Stimulated activated CD8-positive, alpha-beta memory T cell treated with anti-CD3 and anti-CD28 coated beads, Interleukin-12 subunit alpha, Interleukin-12 subunit beta, amount 100 ng/mL, for 24 hours (primary cell): ENCODE measurements around the gene HSD17B3.
"Not testable (repeated sequence)": the region's sequence is repeated elsewhere in the genome, so short reads cannot be mapped to it uniquely, and the experiment has no call there.

Source experiments
- DNase-seq: peaks from one replicate; pipeline ENCODE4 v3.0.0-alpha.2; 2020; ENCODE audit errors: extremely low read depth

The HSD17B3 gene

DNA sequence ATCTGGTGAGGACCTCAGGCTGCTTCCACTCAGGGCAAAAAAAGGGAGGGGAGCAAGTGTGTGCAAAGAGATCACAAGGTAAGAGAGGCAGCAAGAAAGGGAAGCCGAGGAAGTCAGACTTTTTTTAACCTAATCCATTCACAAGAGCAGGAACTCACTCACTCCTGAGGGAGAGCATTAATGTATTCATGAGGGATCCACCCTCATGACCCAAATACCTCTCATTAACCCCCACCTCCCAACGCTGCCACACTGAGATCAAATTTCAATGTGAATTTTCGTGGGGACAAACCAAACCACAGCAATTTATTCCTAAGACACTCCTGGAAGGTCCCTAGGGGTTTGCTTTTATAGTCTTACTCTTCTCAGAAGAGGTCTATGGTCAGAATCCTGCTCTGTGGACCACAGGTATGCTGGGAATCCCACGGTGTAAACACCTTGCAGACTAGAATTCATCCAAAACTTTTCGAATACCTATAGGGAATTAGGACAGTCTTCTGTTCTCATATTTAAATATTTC lies 108.7 kb downstream of the HSD17B3 start:
- DNase-seq = no peak

DNA sequence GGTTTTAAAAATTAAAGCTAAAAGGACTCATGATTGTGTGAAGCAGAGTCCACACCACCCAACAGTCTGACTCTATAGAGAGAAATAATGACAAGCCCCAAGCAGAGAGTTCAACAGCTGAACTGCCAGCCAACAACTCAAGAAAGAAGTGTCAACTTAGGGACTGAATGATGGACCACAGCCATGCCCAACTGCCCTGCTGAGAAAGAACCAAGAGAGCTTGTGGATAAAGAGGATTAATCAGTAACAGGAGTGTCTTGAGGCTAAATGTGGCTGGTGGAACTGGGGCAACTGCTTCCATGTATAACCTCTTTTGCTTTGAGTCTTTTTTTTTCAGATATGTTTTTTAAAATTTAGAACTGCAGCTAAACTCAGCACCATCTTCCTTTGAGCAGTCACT lies 109.3 kb downstream of the HSD17B3 start:
- no peak for DNase-seq

DNA sequence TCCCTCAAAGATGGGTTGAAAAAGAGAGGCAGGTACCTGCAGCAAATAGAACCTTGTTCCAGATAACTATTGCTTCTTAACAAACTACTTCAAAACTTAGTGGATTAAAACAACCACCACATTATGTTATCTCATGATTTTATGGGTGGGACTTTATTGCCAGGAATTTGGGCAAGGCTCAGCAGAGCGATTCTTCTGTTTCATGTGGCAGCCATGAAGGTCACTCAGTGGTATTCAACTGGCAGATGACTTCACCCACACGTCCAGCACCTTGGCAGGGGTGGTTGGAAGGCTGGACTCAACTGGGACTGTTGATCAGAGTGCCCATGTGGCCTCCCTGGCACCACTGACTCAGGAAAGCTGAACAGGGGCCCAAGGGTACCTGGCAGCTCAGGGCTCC lies 112.0 kb downstream of the HSD17B3 start:
- no peak for DNase-seq

DNA sequence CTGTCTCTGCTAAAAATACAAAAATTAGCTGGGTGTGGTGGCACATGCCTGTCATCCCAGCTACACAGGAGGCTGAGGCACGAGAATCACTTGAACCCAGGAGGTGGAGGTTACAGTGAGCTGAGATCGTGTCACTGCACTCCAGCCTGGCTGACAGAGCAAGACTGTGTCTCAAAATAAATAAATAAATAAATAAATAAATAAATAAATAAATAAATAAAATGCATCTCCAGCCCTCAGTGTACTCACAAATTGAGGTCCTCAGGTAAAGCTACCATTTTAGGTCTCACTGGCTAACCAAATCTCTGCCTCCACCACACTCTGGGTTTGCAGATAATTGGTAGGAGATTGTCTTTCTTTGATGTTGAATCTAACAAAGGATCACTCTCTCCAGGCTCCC lies 112.4 kb downstream of the HSD17B3 start:
- DNase-seq = not testable (repeated sequence)

DNA sequence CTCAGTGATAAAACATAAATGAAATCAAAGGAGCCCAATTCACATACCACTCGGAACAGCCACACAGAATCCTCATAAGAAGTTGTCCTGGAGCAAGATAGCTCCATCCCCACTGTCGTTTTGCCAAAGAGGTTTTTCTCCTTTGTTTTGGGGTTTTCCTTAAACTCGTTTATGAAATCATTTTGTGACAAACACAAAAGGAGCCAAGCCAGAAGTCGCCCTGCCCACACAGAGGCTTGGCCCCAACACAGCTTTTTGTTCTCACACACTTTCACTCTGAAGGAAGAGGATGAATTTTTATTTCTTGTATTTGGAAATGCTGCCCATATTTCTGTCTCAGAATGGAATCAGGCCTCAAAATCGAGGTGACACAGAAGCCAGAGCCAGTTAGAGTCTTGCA lies 113.4 kb downstream of the HSD17B3 start:
- no peak for DNase-seq

DNA sequence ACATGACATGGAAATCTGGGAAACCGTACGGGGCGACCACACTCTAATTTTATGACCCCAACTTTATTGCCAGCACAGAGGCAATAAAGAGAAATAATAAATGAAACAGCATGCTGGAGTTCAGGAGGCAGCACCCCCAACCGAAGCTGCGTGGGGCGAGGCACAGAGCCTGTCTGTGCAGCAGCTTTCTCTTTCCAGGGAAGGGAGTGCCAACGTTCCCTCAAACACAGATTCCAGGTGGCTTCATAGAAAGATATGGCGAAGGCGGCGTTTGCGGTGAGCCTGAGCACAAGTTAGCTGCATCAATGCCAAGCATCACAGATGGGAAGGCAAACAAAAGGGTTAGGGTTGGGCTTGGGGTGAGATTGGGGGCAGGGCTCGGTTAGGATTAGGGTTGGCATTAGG lies 114.8 kb downstream of the HSD17B3 start:
- no peak for DNase-seq

DNA sequence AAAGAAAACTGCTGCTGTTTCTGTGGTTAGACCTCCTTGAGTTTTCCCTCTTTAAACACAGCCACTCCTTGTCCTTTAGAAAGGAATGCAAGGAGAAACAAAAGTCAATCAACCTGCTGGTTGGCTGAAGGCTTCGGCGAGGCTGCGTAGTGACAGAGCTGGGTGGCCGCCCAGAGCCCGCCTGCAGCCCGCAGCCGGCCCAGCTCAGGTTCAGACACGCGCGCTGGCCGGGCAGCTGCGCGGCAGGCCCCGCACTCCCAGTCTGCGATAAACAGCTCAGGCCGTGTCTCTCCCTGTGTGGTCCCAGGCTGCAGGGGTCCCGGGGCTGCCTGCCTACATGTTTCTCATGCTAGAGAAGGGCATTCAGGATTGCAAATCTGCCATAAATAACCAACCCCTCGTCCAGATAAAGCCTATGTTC lies 115.4 kb downstream of the HSD17B3 start:
- no peak for DNase-seq

DNA sequence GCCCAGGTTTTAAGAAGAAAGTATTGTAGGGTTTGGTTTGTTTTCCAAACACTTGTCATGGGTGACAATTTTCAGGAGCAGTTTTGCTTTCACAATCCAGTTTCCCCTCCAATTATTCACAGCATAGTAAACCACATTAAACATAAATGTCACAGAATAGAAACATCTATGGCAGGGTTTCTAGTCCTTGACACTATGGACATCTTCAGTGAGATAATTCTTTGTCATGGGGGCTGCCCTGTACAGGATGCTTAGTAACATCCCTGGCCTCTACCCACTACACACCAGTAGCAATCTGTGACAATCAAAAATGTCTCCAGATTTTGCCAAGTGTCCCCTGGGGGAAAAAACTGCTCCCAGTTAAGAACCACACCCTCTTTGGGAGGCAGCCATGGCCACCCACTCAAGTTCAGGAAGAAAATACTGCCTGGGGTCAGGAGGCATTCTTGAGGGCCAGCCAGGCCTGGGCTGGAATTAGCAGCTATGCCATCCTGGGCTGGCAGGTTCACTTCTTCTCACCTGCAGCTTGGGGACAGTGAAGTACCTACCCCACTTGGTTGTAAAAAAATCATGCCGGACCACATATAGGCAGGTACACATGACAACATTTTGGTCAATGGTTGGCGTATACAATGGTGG lies 116.3 kb downstream of the HSD17B3 start:
- DNase-seq = no peak
